K562 treated with DMSO at 1 percent for 24 hours (cell line): ENCODE data around the gene FAM9C. TPM values are rescaled to one million over a fixed set of nuclear protein-coding genes. Genes with fewer than 3 reads are reported as not detected.

ENCODE experiments used
- total RNA-seq: library from RNA; unstranded; fragments of 300-600 nt; gene quantifications from 2 replicates; pipeline ENCODE4 v1.2.3, GENCODE V29; 2022; ENCODE audit warnings: low read depth; ENCODE audit not compliant: insufficient read depth

Gene FAM9C
- not detected in 2 replicates for total RNA-seq

DNA sequence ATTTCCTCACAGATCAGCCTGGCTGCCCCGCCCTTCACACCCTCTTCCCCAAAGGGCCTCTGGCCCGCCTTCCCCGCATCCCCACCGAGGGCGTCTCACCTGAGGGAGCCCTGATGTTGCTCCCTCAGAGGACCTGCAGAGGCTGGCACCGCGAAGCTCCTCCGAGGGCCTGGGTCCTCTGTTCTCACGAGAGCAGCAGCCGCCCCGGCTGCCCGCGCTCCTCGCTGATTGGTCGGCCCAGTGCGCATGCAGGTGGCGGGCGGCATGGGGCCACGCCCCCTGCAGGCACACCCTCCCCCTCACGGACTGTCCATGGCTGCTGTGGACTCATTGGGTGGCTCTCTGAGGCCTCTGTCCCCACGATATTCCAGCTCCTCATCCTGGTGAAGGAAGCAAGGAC is at the start of gene FAM9C:
Gene FAM9C, minus strand, starts transcription at position 180 of the 400 bp plus-strand sequence. CDS start 831 bp downstream, outside the sequence.

Other genes with a start within 250 kb of the FAM9C start
- gene TLR7, start 177.5 kb downstream of the FAM9C start, total RNA-seq = 0.41 and 0.64 TPM in 2 replicates
- gene TLR8, start 138.0 kb downstream of the FAM9C start, total RNA-seq = not detected in 2 replicates
- 3,174 and 3,233 TPM in 2 replicates for gene TMSB4X, start 69.5 kb downstream of the FAM9C start, total RNA-seq